Suprapubic skin (tissue), 4 donors: ENCODE measurements around the gene NUMA1. TPM values are rescaled to one million over a fixed set of nuclear protein-coding genes. Genes with fewer than 3 reads are reported as not detected.

Experiments
- DNase-seq, 2 donors: peaks; one replicate each; pipeline ENCODE4 v3.0.0-alpha.2; 2019; ENCODE audit warnings: low spot score in 2 of 2
- H3K27ac ChIP-seq: fragments of 200-600 bp; sonication (generic); one replicate; pipeline ENCODE4 v1.5.1; 2019
- H3K27me3 ChIP-seq: fragments of 200-600 bp; sonication (generic); one replicate; pipeline ENCODE4 v1.5.1; 2019
- H3K36me3 ChIP-seq: fragments of 200-600 bp; sonication (generic); one replicate; pipeline ENCODE4 v1.5.1; 2019
- H3K4me1 ChIP-seq: fragments of 200-600 bp; sonication (generic); one replicate; pipeline ENCODE4 v1.5.1; 2019
- H3K4me3 ChIP-seq: fragments of 200-600 bp; sonication (generic); one replicate; pipeline ENCODE4 v1.5.1; 2019; ENCODE audit warnings: mild to moderate bottlenecking
- H3K9me3 ChIP-seq: fragments of 200-600 bp; sonication (generic); one replicate; pipeline ENCODE4 v1.5.1; 2019
- EP300 ChIP-seq: sonication (generic); formaldehyde crosslinking; IDR thresholded peaks from one replicate; pipeline ENCODE4 v1.6.1; 2017; ENCODE audit warnings: antibody characterized with exemption
- POLR2A ChIP-seq, 2 donors: fragments of 450-650 bp; IDR thresholded peaks; one replicate each; pipeline ENCODE4 v1.6.1; 2017; ENCODE audit warnings: antibody characterized with exemption in 2 of 2, mild to moderate bottlenecking in 2 of 2, moderate library complexity in 2 of 2
- POLR2AphosphoS5 ChIP-seq, 3 donors: sonication (generic); formaldehyde crosslinking; IDR thresholded peaks; one replicate each; pipeline ENCODE4 v1.6.1; 2017; ENCODE audit warnings: antibody characterized with exemption in 3 of 3
- WGBS: methylation state at CpG from one replicate; pipeline ENCODE4 v1.1.5; 2018; 5-methylcytosine and 5-hydroxymethylcytosine counted together
- total RNA-seq, 4 donors: library from RNA; depleted of rRNA; stranded (reverse); fragments of >200 nt; gene quantifications; one replicate each; pipeline ENCODE4 v1.1.0, GENCODE V29; 2016
- TF ChIP-seq, protein P1 (sequence below), 2 donors: fragments of 200-600 bp in 1 of 2; fragments of 450-650 bp in 1 of 2; sonication (generic) in 1 of 2; IDR thresholded peaks; one replicate each; pipeline ENCODE4 v1.5.1; 2016 to 2019; ENCODE audit warnings: antibody characterized with exemption in 2 of 2, mild to moderate bottlenecking in 1 of 2, moderate library complexity in 1 of 2

NUMA1 gene
- total RNA-seq, 4 donors from 2014 or later, result 296 to 845 (median 452) TPM

DNA sequence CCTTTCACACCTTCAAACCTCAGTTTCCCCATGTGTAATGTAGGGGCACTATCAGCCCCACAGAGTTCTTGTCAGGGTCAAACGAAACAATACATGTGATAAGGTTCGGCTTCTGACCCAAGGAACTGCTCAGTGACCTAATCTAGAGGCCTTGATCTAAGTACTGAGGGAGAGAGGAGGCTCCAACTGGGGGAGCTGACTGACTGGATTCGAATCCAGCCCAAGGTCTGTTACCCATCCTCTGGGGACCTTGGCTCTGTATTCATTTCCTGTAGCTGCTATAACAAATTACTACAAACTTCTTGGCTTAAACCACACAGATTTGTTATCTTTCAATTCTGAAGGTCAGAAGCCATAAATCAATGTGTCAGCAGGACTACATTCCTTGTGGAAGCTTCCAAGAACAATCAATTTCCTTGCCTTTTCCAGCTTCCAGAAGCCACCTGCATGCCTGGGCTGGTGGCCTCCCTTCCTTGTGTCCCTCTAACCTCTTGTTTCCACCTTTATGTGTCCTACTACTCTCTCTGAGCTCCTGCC, 42.8 kb upstream of the NUMA1 start:
- no peaks in the 10 kb centered on the region for H3K36me3 ChIP-seq

DNA sequence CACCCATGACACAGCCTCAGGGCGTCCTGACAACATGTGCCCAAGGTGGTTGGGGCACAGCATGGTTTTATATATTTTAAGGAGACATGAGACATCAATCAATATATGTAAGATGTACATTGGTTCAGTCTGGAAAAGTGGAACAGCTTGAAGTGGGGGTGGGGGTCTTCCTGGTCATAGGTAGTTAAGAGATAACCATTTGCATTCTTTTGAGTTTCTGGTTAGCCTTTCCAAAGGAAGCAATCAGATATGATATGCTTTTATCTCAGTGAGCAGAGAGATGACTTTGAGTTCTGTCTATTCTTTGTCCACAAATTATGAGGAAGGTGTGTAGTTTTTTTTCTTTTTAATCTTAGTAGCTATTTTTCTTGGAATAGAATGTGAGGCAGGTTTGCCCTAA, 42.3 kb upstream of the NUMA1 start:
- DNase-seq, result no peak
- H3K27ac ChIP-seq, result no peak overlapping the region
- WGBS, result 73% methylated on average over 1 of the region's 1 CpG

More for the DNA sequence above, 42.8 kb upstream of the NUMA1 start:
- Histone ChIP-seq H3K4me1 (no peaks in the 10 kb centered on the region), H3K4me3 (no peak overlapping the region), H3K9me3 (no peaks in the 10 kb centered on the region), H3K27ac (no peak overlapping the region), H3K27me3 (no peaks in the 10 kb centered on the region)
- 73% methylated on average over 3 of the region's 3 CpGs for WGBS
- DNase-seq, result no peak
- no peak for TF ChIP-seq EP300
- TF ChIP-seq, protein P1, sequence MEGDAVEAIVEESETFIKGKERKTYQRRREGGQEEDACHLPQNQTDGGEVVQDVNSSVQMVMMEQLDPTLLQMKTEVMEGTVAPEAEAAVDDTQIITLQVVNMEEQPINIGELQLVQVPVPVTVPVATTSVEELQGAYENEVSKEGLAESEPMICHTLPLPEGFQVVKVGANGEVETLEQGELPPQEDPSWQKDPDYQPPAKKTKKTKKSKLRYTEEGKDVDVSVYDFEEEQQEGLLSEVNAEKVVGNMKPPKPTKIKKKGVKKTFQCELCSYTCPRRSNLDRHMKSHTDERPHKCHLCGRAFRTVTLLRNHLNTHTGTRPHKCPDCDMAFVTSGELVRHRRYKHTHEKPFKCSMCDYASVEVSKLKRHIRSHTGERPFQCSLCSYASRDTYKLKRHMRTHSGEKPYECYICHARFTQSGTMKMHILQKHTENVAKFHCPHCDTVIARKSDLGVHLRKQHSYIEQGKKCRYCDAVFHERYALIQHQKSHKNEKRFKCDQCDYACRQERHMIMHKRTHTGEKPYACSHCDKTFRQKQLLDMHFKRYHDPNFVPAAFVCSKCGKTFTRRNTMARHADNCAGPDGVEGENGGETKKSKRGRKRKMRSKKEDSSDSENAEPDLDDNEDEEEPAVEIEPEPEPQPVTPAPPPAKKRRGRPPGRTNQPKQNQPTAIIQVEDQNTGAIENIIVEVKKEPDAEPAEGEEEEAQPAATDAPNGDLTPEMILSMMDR (IDR thresholded peaks at IDR 0.05), result no peak
- no peak for TF ChIP-seq POLR2A (IDR thresholded peaks at IDR 0.05)
- no peak for TF ChIP-seq POLR2AphosphoS5 (IDR thresholded peaks at IDR 0.05)

DNA sequence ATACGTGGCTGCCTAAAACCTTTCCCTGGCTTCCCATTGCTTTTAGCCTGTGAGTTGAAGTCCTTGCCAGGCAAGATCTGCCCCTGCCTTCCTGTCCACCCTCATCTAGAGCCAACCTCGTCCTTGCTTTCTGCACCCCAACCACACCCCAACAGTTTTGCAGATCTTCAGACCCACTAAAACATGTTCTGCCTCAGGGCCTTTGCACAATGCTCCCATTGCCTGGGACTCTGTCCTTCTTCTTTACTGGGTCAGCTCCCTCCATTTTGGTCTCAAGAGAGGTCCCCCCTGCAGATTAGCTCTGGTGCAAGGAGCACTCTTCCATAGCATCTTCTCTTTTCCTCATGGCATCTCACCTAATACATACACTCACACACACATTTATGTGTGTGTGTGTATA, 40.6 kb upstream of the NUMA1 start:
- WGBS, result 71% methylated on average over 2 of the region's 2 CpGs
- Histone ChIP-seq H3K4me1 (no peaks in the 10 kb centered on the region), H3K9me3 (no peaks in the 10 kb centered on the region), H3K27ac (no peak overlapping the region), H3K4me3 (no peak overlapping the region), H3K27me3 (no peaks in the 10 kb centered on the region), H3K36me3 (no peaks in the 10 kb centered on the region)
- DNase-seq, result no peak
- TF ChIP-seq POLR2AphosphoS5 (IDR thresholded peaks at IDR 0.05), result no peak

More for the DNA sequence above, 42.3 kb upstream of the NUMA1 start:
- Histone ChIP-seq H3K4me1 (no peaks in the 10 kb centered on the region), H3K27me3 (no peaks in the 10 kb centered on the region), H3K9me3 (no peaks in the 10 kb centered on the region), H3K4me3 (no peak overlapping the region), H3K36me3 (no peaks in the 10 kb centered on the region)
- TF ChIP-seq, protein P1 (IDR thresholded peaks at IDR 0.05), result no peak
- TF ChIP-seq EP300, result no peak
- TF ChIP-seq POLR2AphosphoS5 (IDR thresholded peaks at IDR 0.05), result no peak
- no peak for TF ChIP-seq POLR2A (IDR thresholded peaks at IDR 0.05)

DNA sequence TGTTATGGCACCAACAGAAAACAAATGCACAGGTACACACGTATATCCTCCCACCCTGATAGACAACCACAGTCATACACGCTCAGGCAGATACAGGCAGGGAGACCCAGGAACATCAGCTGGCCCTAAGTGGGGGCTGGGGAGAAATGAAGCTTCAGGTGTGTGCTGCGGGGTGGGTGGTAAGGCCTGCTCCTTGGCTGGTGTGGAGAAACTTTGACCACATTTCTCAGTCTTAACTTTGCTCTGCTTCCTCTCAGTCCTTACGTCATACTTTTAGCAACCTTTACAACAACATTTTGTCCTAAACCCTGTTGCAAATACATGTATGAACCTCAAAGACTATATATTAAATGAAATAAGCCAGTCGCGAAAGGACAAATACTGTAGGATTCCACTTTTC, 38.9 kb upstream of the NUMA1 start:
- Histone ChIP-seq H3K4me1 (no peaks in the 10 kb centered on the region), H3K36me3 (no peaks in the 10 kb centered on the region), H3K9me3 (no peaks in the 10 kb centered on the region), H3K27ac (no peak overlapping the region), H3K27me3 (no peaks in the 10 kb centered on the region), H3K4me3 (no peak overlapping the region)
- WGBS, result 69% methylated on average over 6 of the region's 6 CpGs
- TF ChIP-seq EP300, result no peak
- TF ChIP-seq, protein P1 (IDR thresholded peaks at IDR 0.05), result no peak
- TF ChIP-seq POLR2AphosphoS5 (IDR thresholded peaks at IDR 0.05), result no peak
- no peak for TF ChIP-seq POLR2A (IDR thresholded peaks at IDR 0.05)
- DNase-seq, result no peak

DNA sequence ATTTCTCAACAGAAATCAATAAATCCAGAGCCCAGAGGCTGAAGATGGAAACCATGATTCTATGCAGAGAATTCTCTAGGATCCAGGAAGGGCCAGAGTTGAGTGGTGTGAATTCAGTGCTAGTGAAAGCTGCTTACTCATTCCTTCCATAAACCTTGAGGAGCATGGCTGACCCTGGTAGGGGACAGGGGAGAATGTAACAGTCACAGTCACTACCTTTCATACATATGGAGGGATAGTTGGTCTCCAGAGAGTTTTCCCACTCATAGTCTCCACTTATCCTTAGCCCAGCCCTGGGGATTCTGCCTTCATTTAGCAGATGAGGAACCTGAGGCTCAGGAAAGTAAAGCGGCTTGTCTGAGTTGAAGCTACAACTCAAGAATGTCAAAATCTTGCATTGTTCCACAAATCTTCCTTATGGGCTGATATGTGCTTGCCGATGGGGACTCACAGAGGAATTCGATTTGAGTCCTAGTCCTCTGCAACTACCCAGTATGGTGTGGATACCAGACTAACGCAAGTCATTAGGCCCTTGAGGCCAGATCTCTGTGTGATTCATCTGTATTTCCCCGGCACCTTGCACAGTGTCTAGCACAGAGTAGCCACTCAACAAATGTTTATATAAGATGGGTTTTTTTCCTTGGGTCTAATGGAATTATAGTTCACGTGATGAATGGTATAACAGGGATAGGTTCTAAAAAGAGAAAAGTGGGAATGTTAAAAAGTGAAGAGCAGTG, 35.8 kb upstream of the NUMA1 start:
- Histone ChIP-seq H3K9me3 (no peaks in the 10 kb centered on the region), H3K4me1 (peaks cover 16% of the 10 kb centered on the region), H3K27ac (no peak overlapping the region), H3K36me3 (no peaks in the 10 kb centered on the region), H3K4me3 (no peak overlapping the region), H3K27me3 (no peaks in the 10 kb centered on the region)
- no peak for DNase-seq
- TF ChIP-seq EP300, result no peak
- TF ChIP-seq POLR2AphosphoS5 (IDR thresholded peaks at IDR 0.05), result no peak
- TF ChIP-seq, protein P1 (IDR thresholded peaks at IDR 0.05), result no peak
- no peak for TF ChIP-seq POLR2A (IDR thresholded peaks at IDR 0.05)
- WGBS, result 93% methylated on average over 6 of the region's 6 CpGs
